GM12878 (cell line): Measurements from ENCODE around the gene ZDBF2. TPM values are rescaled to one million over a fixed set of nuclear protein-coding genes. Genes with fewer than 3 reads are reported as not detected.

Source experiments
- ATAC-seq: fragments of 200-7000 bp; cut with Tn5 transposase; 3 replicates; pipeline ENCODE4 v1.9.1; 2020; ENCODE audit warnings: mild to moderate bottlenecking, moderate library complexity
- BruUV-seq: library from RNA; stranded (reverse); fragments of 400-500 nt; replicated peaks from 2 replicates; lab custom pipeline; 2021; lab: Mats Ljungman, UMichigan
- CTCF ChIA-PET: fragments of 300-600 bp; sonication (Branson Sonifier 250); formaldehyde crosslinking; extraction: SDS; loops from one replicate; lab custom pipeline; 2021; ENCODE audit warnings: inconsistent platforms; lab: Yijun Ruan, JAX
- POLR2A ChIA-PET: fragments of 350-600 bp; formaldehyde crosslinking; extraction: SDS; loops from one replicate; lab custom pipeline; 2021; ENCODE audit warnings: inconsistent platforms; lab: Charles Lee
- RAD21 ChIA-PET: fragments of 300-600 bp; sonication (Branson Sonifier 250); formaldehyde crosslinking; loops from one replicate; lab custom pipeline; 2023; ENCODE audit warnings: antibody characterized with exemption; ENCODE audit not compliant: unreplicated experiment; lab: Charles Lee
- SMC1A ChIA-PET: fragments of 300-600 bp; sonication (Branson Sonifier 250); formaldehyde crosslinking; loops from one replicate; lab custom pipeline; 2023; ENCODE audit not compliant: unreplicated experiment, uncharacterized antibody; lab: Charles Lee
- DNase-seq: peaks from one replicate; pipeline ENCODE4 v3.0.0-alpha.2; 2011; ENCODE audit warnings: low read depth, low spot score
- FAIRE-seq: peaks from 3 replicates; lab custom pipeline; 2011; peaks lifted over from hg19 to GRCh38; lab: Jason Lieb, UNC
- H2AFZ ChIP-seq: 2 replicates; pipeline ENCODE4 v1.6.0; 2011; ENCODE audit warnings: low read depth, low read length, control low read depth; ENCODE audit not compliant: control insufficient read depth
- H3K27ac ChIP-seq: 2 replicates; pipeline ENCODE4 v1.5.1; 2011; ENCODE audit warnings: control low read depth; ENCODE audit not compliant: control insufficient read depth, insufficient read depth
- H3K27me3 ChIP-seq, 2 experiments: replicated peaks in 1 of 2; 2 replicates each; pipeline versions ENCODE4 v1.6.0 to v1.6.1; 2011; ENCODE audit warnings: low read length in 1 of 2; ENCODE audit not compliant: control insufficient read depth in 2 of 2, insufficient read depth in 2 of 2
- H3K36me3 ChIP-seq, 2 experiments: 2 replicates each; pipeline ENCODE4 v1.5.1; 2011; ENCODE audit warnings: low read length in 1 of 2; ENCODE audit not compliant: control insufficient read depth in 2 of 2, insufficient read depth in 2 of 2
- H3K4me1 ChIP-seq: 2 replicates; pipeline ENCODE4 v1.6.1; 2011; ENCODE audit warnings: mild to moderate bottlenecking, low read length, moderate library complexity, mixed read lengths; ENCODE audit not compliant: control insufficient read depth, insufficient read depth
- H3K4me2 ChIP-seq: 2 replicates; pipeline ENCODE4 v1.6.0; 2011; ENCODE audit warnings: control low read depth; ENCODE audit not compliant: control insufficient read depth, insufficient read depth
- H3K4me3 ChIP-seq: fragments of 200-600 bp; sonication (generic); 2 replicates; pipeline ENCODE4 v1.5.1; 2016
- H3K79me2 ChIP-seq: 2 replicates; pipeline ENCODE4 v1.6.0; 2011; ENCODE audit warnings: low read length; ENCODE audit not compliant: control insufficient read depth, insufficient read depth
- H3K9ac ChIP-seq: 2 replicates; pipeline ENCODE4 v1.8.0; 2011; ENCODE audit warnings: low read length, control low read depth, mixed read lengths; ENCODE audit not compliant: control insufficient read depth, insufficient read depth
- H3K9me3 ChIP-seq: replicated peaks from 3 replicates; pipeline ENCODE4 v1.5.1; 2011; ENCODE audit warnings: mild to moderate bottlenecking, low read length; ENCODE audit not compliant: control insufficient read depth, insufficient read depth
- H4K20me1 ChIP-seq: 2 replicates; pipeline ENCODE4 v1.6.0; 2011; ENCODE audit not compliant: control insufficient read depth, insufficient read depth
- CREM ChIP-seq: IDR thresholded peaks from 2 replicates; pipeline ENCODE4 v1.6.1; 2014; ENCODE audit warnings: antibody characterized with exemption, low read depth
- JUND ChIP-seq: IDR thresholded peaks from 2 replicates; pipeline ENCODE4 v1.6.1; 2012; ENCODE audit warnings: low read depth, mild to moderate bottlenecking, low read length, improper control_type of control experiment, moderate library complexity
- KLF5 ChIP-seq: fragments of 450-650 bp; IDR thresholded peaks from 2 replicates; pipeline ENCODE4 v1.6.1; 2014; ENCODE audit warnings: mild to moderate bottlenecking; ENCODE audit not compliant: partially characterized antibody
- LARP7 ChIP-seq: fragments of 450-650 bp; IDR thresholded peaks from 2 replicates; pipeline ENCODE4 v1.6.1; 2017; ENCODE audit warnings: mild to moderate bottlenecking
- RAD21 ChIP-seq: IDR thresholded peaks from 2 replicates; pipeline ENCODE4 v1.6.1; 2011; ENCODE audit warnings: mild to moderate bottlenecking, low read depth, low read length, moderate library complexity; ENCODE audit not compliant: insufficient read depth
- YBX1 ChIP-seq: fragments of 450-650 bp; IDR thresholded peaks from 2 replicates; pipeline ENCODE4 v1.6.1; 2016; ENCODE audit warnings: antibody characterized with exemption
- ZBTB11 ChIP-seq: fragments of 450-650 bp; formaldehyde crosslinking; IDR thresholded peaks from 2 replicates; pipeline ENCODE4 v1.5.0; 2022; ENCODE audit warnings: mild to moderate bottlenecking, missing genetic modification characterization
- ZSCAN29 ChIP-seq: fragments of 450-650 bp; IDR thresholded peaks from 2 replicates; pipeline ENCODE4 v1.6.1; 2017; ENCODE audit warnings: mild to moderate bottlenecking, moderate library complexity
- WGBS: methylation state at CpG from one replicate; pipeline ENCODE4 v1.1.6; 2016; ENCODE audit warnings: low lambda C conversion rate; ENCODE audit not compliant: insufficient replicate concordance, insufficient coverage; ENCODE audit errors: missing lambda C conversion rate; 5-methylcytosine and 5-hydroxymethylcytosine counted together
- in situ Hi-C: fragments of 300-500 bp; cut with MboI; formaldehyde crosslinking; loops from 9 replicates; pipeline ENCODE4 v1.14.3; 2018; ENCODE audit warnings: mixed read lengths
- intact Hi-C: fragments of 100-400 bp; cut with micrococcal nuclease; formaldehyde crosslinking; loops from one replicate; pipeline ENCODE4 v1.14.2; 2022; ENCODE audit not compliant: unreplicated experiment
- polyA plus RNA-seq, 11 experiments: library from polyadenylated mRNA; depleted of rRNA in 4 of 11; unstranded in 6 of 11; stranded (reverse) in 5 of 11; fragments of >200 nt; fragmentation: Nextera tagmentation in 4 of 11; fragmentation: Illumina TruSeq in 1 of 11; extraction: Ambion mirVana in 4 of 11; extraction: Trizol in 1 of 11; gene quantifications; 1 replicate in 1 of 11; 2 replicates in 10 of 11; pipeline versions ENCODE4 v1.2.1 to v1.2.3, GENCODE V29; 2011 to 2016; ENCODE audit warnings: inconsistent platforms in 2 of 11, missing spikeins in 2 of 11, low read depth in 1 of 11
- total RNA-seq, 4 experiments: library from RNA; depleted of rRNA in 3 of 4; stranded (reverse); fragments of >200 nt in 3 of 4; fragmentation: Illumina TruSeq in 1 of 4; extraction: Trizol in 1 of 4; gene quantifications; 2 replicates each; pipeline versions ENCODE4 v1.2.1 to v1.2.3, GENCODE V29; 2013 to 2021
- TF ChIP-seq, protein P1 (sequence below): IDR thresholded peaks from 2 replicates; pipeline ENCODE4 v1.6.1; 2011; ENCODE audit warnings: low read depth, mild to moderate bottlenecking, low read length, moderate library complexity, borderline replicate concordance; ENCODE audit errors: extremely low read depth
- TF ChIP-seq, protein P2 (sequence below): IDR thresholded peaks from 2 replicates; pipeline ENCODE4 v1.6.1; 2011; ENCODE audit warnings: borderline replicate concordance, low read depth, mild to moderate bottlenecking, moderate library complexity, low read length; ENCODE audit not compliant: insufficient read depth, poor library complexity, severe bottlenecking

The ZDBF2 gene
- total and polyA plus RNA-seq, 10 of the 15 experiments (the other 5 are each of a cell fraction or from before 2014, with no cell fraction given) = 0.60 to 21.1 (median 4.2) TPM

GRCh38 chr2:206336861-206337260 lies 62.4 kb downstream of the ZDBF2 start:
- 45% methylated on average over 2 of the region's 2 CpGs for WGBS
- Histone ChIP-seq H3K27me3 (peaks cover 0 to 1% of the 10 kb centered on the region in 2 experiments; a peak in 2 of 4 replicates), H4K20me1 (no peaks in the 10 kb centered on the region), H3K27ac (no peak overlapping the region), H3K36me3 (no peaks in the 10 kb centered on the region), H3K9me3 (no peaks in the 10 kb centered on the region), H2AFZ (no peak overlapping the region), H3K79me2 (no peaks in the 10 kb centered on the region), H3K9ac (no peak overlapping the region), H3K4me2 (no peak overlapping the region), H3K4me1 (no peaks in the 10 kb centered on the region), H3K4me3 (no peak overlapping the region)
- ChIA-PET POLR2A (no interaction called here), RAD21 (no interaction called here), SMC1A (no interaction called here), CTCF (no interaction called here)
- no peak for DNase-seq
- TF ChIP-seq JUND (no peak), YBX1 (no peak), ZSCAN29 (no peak), RAD21 (no peak), ZBTB11 (CRISPR knock-in tag) (no peak), KLF5 (no peak), CREM (no peak), LARP7 (no peak)
- TF ChIP-seq, protein P1, sequence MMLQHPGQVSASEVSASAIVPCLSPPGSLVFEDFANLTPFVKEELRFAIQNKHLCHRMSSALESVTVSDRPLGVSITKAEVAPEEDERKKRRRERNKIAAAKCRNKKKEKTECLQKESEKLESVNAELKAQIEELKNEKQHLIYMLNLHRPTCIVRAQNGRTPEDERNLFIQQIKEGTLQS = no peak
- TF ChIP-seq, protein P2, sequence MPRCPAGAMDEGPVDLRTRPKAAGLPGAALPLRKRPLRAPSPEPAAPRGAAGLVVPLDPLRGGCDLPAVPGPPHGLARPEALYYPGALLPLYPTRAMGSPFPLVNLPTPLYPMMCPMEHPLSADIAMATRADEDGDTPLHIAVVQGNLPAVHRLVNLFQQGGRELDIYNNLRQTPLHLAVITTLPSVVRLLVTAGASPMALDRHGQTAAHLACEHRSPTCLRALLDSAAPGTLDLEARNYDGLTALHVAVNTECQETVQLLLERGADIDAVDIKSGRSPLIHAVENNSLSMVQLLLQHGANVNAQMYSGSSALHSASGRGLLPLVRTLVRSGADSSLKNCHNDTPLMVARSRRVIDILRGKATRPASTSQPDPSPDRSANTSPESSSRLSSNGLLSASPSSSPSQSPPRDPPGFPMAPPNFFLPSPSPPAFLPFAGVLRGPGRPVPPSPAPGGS = no peak
- BruUV-seq = no TSS peak
- no peak for FAIRE-seq
- ATAC-seq = no peak
- intact Hi-C loops (no loop called here), in situ Hi-C loops (no loop called here)
